Liver (tissue), 9 donors: ENCODE measurements around the gene HHAT. TPM values are rescaled to one million over a fixed set of nuclear protein-coding genes. Genes with fewer than 3 reads are reported as not detected.

Experiments used
- DNase-seq: peaks from one replicate; pipeline ENCODE4 v3.0.0-alpha.2; 2017; ENCODE audit warnings: low spot score
- H3K27ac ChIP-seq, 2 donors: one replicate each; pipeline ENCODE4 v1.7.0; 2013; ENCODE audit warnings: inconsistent platforms in 2 of 2, low read length in 2 of 2, control low read depth in 1 of 2, low read depth in 1 of 2, mild to moderate bottlenecking in 1 of 2
- H3K27me3 ChIP-seq, 4 donors: one replicate each; pipeline versions ENCODE4 v1.6.1 to v1.7.0; 2013; ENCODE audit warnings: low read length in 3 of 4, inconsistent platforms in 1 of 4, mild to moderate bottlenecking in 1 of 4, moderate library complexity in 1 of 4; ENCODE audit not compliant: control insufficient read depth in 4 of 4, insufficient read depth in 4 of 4
- H3K36me3 ChIP-seq, 4 donors: one replicate each; pipeline versions ENCODE4 v1.6.1 to v1.7.0; 2013; ENCODE audit warnings: low read length in 3 of 4, mild to moderate bottlenecking in 3 of 4, low read depth in 1 of 4, moderate library complexity in 1 of 4; ENCODE audit not compliant: control insufficient read depth in 4 of 4, insufficient read depth in 3 of 4
- H3K4me1 ChIP-seq, 4 donors: one replicate each; pipeline versions ENCODE4 v1.6.1 to v1.7.0; 2013; ENCODE audit warnings: low read length in 3 of 4, mild to moderate bottlenecking in 3 of 4, moderate library complexity in 1 of 4; ENCODE audit not compliant: control insufficient read depth in 4 of 4, insufficient read depth in 4 of 4
- H3K4me3 ChIP-seq, 3 donors: one replicate each; pipeline versions ENCODE4 v1.6.1 to v1.7.0; 2013; ENCODE audit warnings: low read length in 3 of 3, control low read depth in 1 of 3, low read depth in 1 of 3, mild to moderate bottlenecking in 1 of 3
- H3K9ac ChIP-seq, 2 donors: one replicate each; pipeline ENCODE4 v1.7.0; 2013; ENCODE audit warnings: low read length in 2 of 2, mild to moderate bottlenecking in 2 of 2, moderate library complexity in 2 of 2, control low read depth in 1 of 2, low read depth in 1 of 2
- H3K9me3 ChIP-seq, 4 donors: one replicate each; pipeline versions ENCODE4 v1.6.1 to v1.7.0; 2013; ENCODE audit warnings: low read length in 3 of 4; ENCODE audit not compliant: control insufficient read depth in 4 of 4
- CTCF ChIP-seq: fragments of 150-350 bp; IDR thresholded peaks from 2 replicates; pipeline ENCODE4 v1.5.1; 2017; ENCODE audit warnings: improper control_type of control experiment, low read depth, low read length; ENCODE audit not compliant: missing input control
- EGR1 ChIP-seq, 2 donors: IDR thresholded peaks; 2 replicates each; pipeline ENCODE4 v1.6.1; 2016 to 2018; ENCODE audit warnings: antibody characterized with exemption in 2 of 2, low read depth in 2 of 2
- FOXA1 ChIP-seq: IDR thresholded peaks from 2 replicates; pipeline ENCODE4 v1.6.1; 2016; ENCODE audit warnings: antibody characterized with exemption
- FOXA2 ChIP-seq: IDR thresholded peaks from 2 replicates; pipeline ENCODE4 v1.6.1; 2016; ENCODE audit warnings: antibody characterized with exemption
- GABPA ChIP-seq, 2 donors: IDR thresholded peaks in 1 of 2; conservative IDR thresholded peaks in 1 of 2; 2 replicates each; pipeline ENCODE4 v1.6.1; 2016; ENCODE audit warnings: antibody characterized with exemption in 2 of 2, mild to moderate bottlenecking in 1 of 2, moderate library complexity in 1 of 2
- HNF4A ChIP-seq, 2 donors: conservative IDR thresholded peaks; 2 replicates each; pipeline ENCODE4 v1.6.1; 2016; ENCODE audit warnings: antibody characterized with exemption in 2 of 2, mild to moderate bottlenecking in 2 of 2
- HNF4G ChIP-seq: IDR thresholded peaks from 2 replicates; pipeline ENCODE4 v1.6.1; 2016; ENCODE audit warnings: antibody characterized with exemption
- JUND ChIP-seq, 2 donors: IDR thresholded peaks; 2 replicates each; pipeline ENCODE4 v1.6.1; 2016; ENCODE audit warnings: antibody characterized with exemption in 2 of 2
- MAX ChIP-seq: IDR thresholded peaks from 2 replicates; pipeline ENCODE4 v1.6.1; 2016; ENCODE audit warnings: antibody characterized with exemption
- NR2F2 ChIP-seq: IDR thresholded peaks from 2 replicates; pipeline ENCODE4 v1.6.1; 2016; ENCODE audit warnings: antibody characterized with exemption
- RAD21 ChIP-seq, 2 donors: IDR thresholded peaks; 2 replicates each; pipeline ENCODE4 v1.6.1; 2016; ENCODE audit warnings: antibody characterized with exemption in 2 of 2, mild to moderate bottlenecking in 2 of 2
- REST ChIP-seq: IDR thresholded peaks from 2 replicates; pipeline ENCODE4 v1.6.1; 2016; ENCODE audit warnings: antibody characterized with exemption, mild to moderate bottlenecking
- RXRA ChIP-seq, 2 donors: IDR thresholded peaks; 2 replicates each; pipeline ENCODE4 v1.6.1; 2017 to 2018; ENCODE audit warnings: antibody characterized with exemption in 2 of 2, mild to moderate bottlenecking in 1 of 2
- SP1 ChIP-seq: IDR thresholded peaks from 2 replicates; pipeline ENCODE4 v1.6.1; 2018; ENCODE audit warnings: antibody characterized with exemption, mild to moderate bottlenecking
- TAF1 ChIP-seq: conservative IDR thresholded peaks from 2 replicates; pipeline ENCODE4 v1.6.1; 2016; ENCODE audit warnings: antibody characterized with exemption, mild to moderate bottlenecking
- YY1 ChIP-seq: IDR thresholded peaks from 2 replicates; pipeline ENCODE4 v1.6.1; 2016; ENCODE audit warnings: antibody characterized with exemption, mild to moderate bottlenecking
- ZBTB33 ChIP-seq: IDR thresholded peaks from 2 replicates; pipeline ENCODE4 v1.6.1; 2016; ENCODE audit warnings: antibody characterized with exemption
- WGBS: extraction: QIAGEN DNeasy Blood & Tissue Kit; methylation state at CpG from one replicate; pipeline ENCODE4 v1.1.7; 2013; 5-methylcytosine and 5-hydroxymethylcytosine counted together
- polyA plus RNA-seq, 2 donors: library from polyadenylated mRNA; stranded (reverse) in 1 of 2; unstranded in 1 of 2; fragments of 200-250 nt in 1 of 2; fragments of >200 nt in 1 of 2; fragmentation: Nextera tagmentation in 1 of 2; extraction: Ambion mirVana in 1 of 2; gene quantifications; one replicate each; pipeline versions ENCODE4 v1.2.1 to v1.2.3, GENCODE V29; 2013 to 2015
- total RNA-seq, 2 donors: library from RNA; depleted of rRNA; stranded (reverse); fragments of >200 nt; gene quantifications; one replicate each; pipeline ENCODE4 v1.2.3, GENCODE V29; 2014
- donor health status: healthy.
- donor health status: healthy.
- donor health status: healthy.
- donor health status: healthy.
- donor health status: healthy.

HHAT gene
- total and polyA plus RNA-seq, 4 donors, result 1.3 to 2.2 (median 1.6) TPM

GRCh38 chr1:210298936-210299335 is 29.8 kb upstream of the HHAT start:
- Histone ChIP-seq H3K27ac (no peak overlapping the region), H3K9ac (no peak overlapping the region), H3K4me3 (no peak overlapping the region), H3K4me1 (no peaks in the 10 kb centered on the region), H3K9me3 (no peaks in the 10 kb centered on the region), H3K36me3 (no peaks in the 10 kb centered on the region), H3K27me3 (peaks cover 0 to 3% (median 0%) of the 10 kb centered on the region in 4 donors)
- no peak for TF ChIP-seq NR2F2
- TF ChIP-seq FOXA2, result no peak
- TF ChIP-seq FOXA1, result no peak
- TF ChIP-seq REST, result no peak
- TF ChIP-seq YY1, result no peak
- no peak for TF ChIP-seq HNF4G
- TF ChIP-seq JUND (IDR thresholded peaks at IDR 0.05), result no peak
- TF ChIP-seq RXRA (IDR thresholded peaks at IDR 0.05), result no peak
- no peak for TF ChIP-seq RAD21 (IDR thresholded peaks at IDR 0.05)
- no peak for TF ChIP-seq EGR1 (IDR thresholded peaks at IDR 0.05; ENCODE audit: low read depth in 2 of 2)
- no peak for TF ChIP-seq ZBTB33
- TF ChIP-seq SP1, result no peak
- TF ChIP-seq CTCF, result no peak
- TF ChIP-seq GABPA (IDR thresholded peaks at IDR 0.05 in 1 of 2, conservative IDR thresholded peaks at IDR 0.05 in 1 of 2), result no peak
- TF ChIP-seq TAF1, result no peak
- TF ChIP-seq MAX, result no peak
- no peak for TF ChIP-seq HNF4A (conservative IDR thresholded peaks at IDR 0.05)
- DNase-seq, result no peak

- 50% methylated on average over 5 of the region's 5 CpGs for WGBS
- H3K4me1 ChIP-seq, result no peaks in the 10 kb centered on the region
- no peaks in the 10 kb centered on the region for H3K36me3 ChIP-seq
- peaks cover 0 to 3% (median 0%) of the 10 kb centered on the region in 4 donors for H3K27me3 ChIP-seq
- no peak overlapping the region for H3K4me3 ChIP-seq
- H3K9ac ChIP-seq, result no peak overlapping the region
- H3K27ac ChIP-seq, result no peak overlapping the region
- DNase-seq, result no peak
- no peaks in the 10 kb centered on the region for H3K9me3 ChIP-seq
- TF ChIP-seq GABPA (IDR thresholded peaks at IDR 0.05 in 1 of 2, conservative IDR thresholded peaks at IDR 0.05 in 1 of 2), result no peak
- TF ChIP-seq CTCF, result no peak
- TF ChIP-seq RAD21 (IDR thresholded peaks at IDR 0.05), result no peak
- TF ChIP-seq EGR1 (IDR thresholded peaks at IDR 0.05; ENCODE audit: low read depth in 2 of 2), result no peak
- TF ChIP-seq FOXA2, result no peak
- no peak for TF ChIP-seq TAF1
- TF ChIP-seq ZBTB33, result no peak
- TF ChIP-seq HNF4A (conservative IDR thresholded peaks at IDR 0.05), result no peak
- no peak for TF ChIP-seq HNF4G
- no peak for TF ChIP-seq JUND (IDR thresholded peaks at IDR 0.05)
Measured at GRCh38 chr1:210299501-210299900, 29.2 kb upstream of the HHAT start.
